HG03520 (cell line): ENCODE results near the gene STEEP1.

ENCODE experiments used
- ATAC-seq: cut with Tn5 transposase; IDR thresholded peaks from one replicate; pipeline ENCODE4 v1.9.1; 2021; ENCODE audit warnings: mild to moderate bottlenecking, moderate library complexity; ENCODE audit not compliant: unreplicated experiment

Gene STEEP1

GRCh38 chrX:119489212-119490074, 75.8 kb downstream of the STEEP1 start:
- no peak for ATAC-seq

- ATAC-seq = no peak
Observed at GRCh38 chrX:119488749-119489148, 76.5 kb downstream of the STEEP1 start.
